ENCODE results near the gene PLEKHH3.
"Not testable (repeated sequence)": the region's sequence is repeated elsewhere in the genome, so short reads cannot be mapped to it uniquely, and the experiment has no call there.

Gene PLEKHH3

GRCh38 chr17:42623732-42624596, 52.8 kb downstream of the PLEKHH3 start:
- no peak for DNase-seq

- no peak for DNase-seq
Measured at GRCh38 chr17:42623271-42623670, 53.5 kb downstream of the PLEKHH3 start.

GRCh38 chr17:42621987-42622386, 54.8 kb downstream of the PLEKHH3 start:
- DNase-seq = not testable (repeated sequence)

- no peak for DNase-seq
Measured at GRCh38 chr17:42618442-42619150, 58.2 kb downstream of the PLEKHH3 start.

- DNase-seq = no peak
Measured at GRCh38 chr17:42617956-42618431, 58.8 kb downstream of the PLEKHH3 start.

All from CD4-positive, alpha-beta T cell treated with Interleukin-4 for 4 hours (primary cell).